ENCODE data around the gene TSBP1.

Gene TSBP1, protein sequence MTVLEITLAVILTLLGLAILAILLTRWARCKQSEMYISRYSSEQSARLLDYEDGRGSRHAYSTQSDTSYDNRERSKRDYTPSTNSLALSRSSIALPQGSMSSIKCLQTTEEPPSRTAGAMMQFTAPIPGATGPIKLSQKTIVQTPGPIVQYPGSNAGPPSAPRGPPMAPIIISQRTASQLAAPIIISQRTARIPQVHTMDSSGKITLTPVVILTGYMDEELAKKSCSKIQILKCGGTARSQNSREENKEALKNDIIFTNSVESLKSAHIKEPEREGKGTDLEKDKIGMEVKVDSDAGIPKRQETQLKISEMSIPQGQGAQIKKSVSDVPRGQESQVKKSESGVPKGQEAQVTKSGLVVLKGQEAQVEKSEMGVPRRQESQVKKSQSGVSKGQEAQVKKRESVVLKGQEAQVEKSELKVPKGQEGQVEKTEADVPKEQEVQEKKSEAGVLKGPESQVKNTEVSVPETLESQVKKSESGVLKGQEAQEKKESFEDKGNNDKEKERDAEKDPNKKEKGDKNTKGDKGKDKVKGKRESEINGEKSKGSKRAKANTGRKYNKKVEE

GRCh38 chr6:32371803-32372202, at the start of gene TSBP1:
TSS of gene TSBP1 (minus strand) at chr6:32371903. CDS start at chr6:32371706, 197 bp downstream.
- DNase-seq (ENCODE audit: low spot score): no peak

DNA sequence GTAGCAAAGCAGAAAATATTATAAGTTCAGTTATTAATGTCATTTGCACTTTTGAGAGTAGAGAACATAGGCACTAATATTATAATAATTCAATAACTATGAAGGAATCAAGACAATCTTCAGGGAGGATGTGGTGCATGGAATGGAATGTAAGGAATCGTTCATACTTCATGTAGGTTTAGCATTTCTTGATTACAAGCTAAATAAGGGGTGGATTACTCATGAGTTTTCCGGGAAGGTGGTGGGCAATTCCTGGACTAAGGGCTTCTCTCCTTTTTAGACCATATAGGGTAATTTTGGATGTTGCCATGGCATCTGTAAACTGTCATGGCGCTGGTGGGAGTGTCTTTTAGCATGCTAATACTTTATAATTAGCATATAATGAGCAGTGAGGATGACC, 44.3 kb upstream of the TSBP1 start:
- DNase-seq (ENCODE audit: low spot score): no peak

GRCh38 chr6:32415521-32416019, 43.9 kb upstream of the TSBP1 start:
- peak; percentile 39 for DNase-seq (ENCODE audit: low spot score)

DNA sequence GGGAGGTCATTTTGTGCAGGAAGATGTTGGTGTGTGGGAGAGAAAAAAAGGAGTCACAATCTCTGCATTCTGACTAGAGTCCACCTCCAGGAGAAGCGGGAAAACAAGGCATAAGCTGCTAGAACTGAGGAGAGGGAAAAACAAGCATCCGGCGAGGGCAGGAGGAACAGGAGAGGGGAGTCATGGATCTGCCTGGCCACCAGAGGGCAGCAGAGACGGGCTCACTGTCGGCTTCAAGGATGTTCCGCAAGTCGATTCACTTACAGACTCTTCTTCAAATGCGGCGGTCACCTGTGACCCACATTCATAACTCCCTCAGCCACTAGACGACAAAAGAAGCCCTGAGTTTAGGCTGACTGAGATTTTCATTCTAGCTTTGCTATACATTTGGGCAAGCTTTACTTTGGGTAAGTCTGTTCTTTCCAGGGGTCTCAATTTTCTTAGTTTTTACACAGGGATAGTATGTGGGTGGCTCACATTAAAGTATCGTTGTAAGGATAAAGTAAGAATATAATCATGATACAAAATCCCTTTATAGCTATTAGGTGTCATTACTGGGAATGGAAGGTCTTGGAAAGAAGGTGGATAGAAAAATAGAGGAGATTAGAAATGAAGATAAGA, 41.8 kb upstream of the TSBP1 start:
- peak; percentile 42 for DNase-seq (ENCODE audit: low spot score)

GRCh38 chr6:32411566-32412327, 40.0 kb upstream of the TSBP1 start:
- no peak for DNase-seq (ENCODE audit: low spot score)

DNA sequence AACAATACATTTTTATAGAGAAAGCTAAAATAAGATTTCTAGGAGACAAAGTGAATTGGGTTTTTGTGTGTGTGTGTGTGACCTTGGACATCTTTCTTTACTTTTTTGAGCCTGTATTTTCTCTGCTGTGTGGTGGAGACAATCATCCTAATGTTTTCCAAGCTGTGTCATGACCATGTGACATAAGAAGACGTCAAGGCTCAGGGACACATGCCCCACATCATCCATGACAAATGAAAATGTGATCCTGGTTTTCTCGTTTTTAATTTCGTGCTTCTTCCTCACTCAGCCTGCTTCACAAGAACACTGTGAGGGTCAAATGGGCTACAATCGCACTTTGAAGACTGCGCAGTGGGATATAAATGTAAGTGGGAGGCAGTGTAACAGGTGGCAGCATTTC, 39.2 kb upstream of the TSBP1 start:
- DNase-seq (ENCODE audit: low spot score): no peak

DNA sequence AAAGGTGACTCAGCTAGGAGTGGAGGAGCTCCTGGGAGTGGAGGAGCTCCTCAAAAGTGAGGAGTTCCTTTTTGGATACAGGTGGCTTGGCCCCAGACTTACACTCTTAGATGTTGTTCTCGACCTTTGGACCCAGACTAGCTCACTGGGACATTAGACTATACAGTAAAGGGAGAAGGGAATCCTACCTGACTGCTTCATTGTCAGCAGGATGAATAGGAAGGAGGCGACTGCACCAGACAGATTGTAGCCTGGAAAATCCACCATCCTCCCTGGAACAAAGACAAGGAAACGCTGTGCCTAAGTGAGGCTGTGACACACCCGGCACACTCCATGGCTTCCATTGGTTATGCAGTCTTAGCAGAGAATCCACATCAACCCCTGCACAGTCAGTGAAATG, 35.2 kb upstream of the TSBP1 start, which contains the start of gene BTNL2:
Gene BTNL2, minus strand, starts transcription at position 325 of the 400 bp plus-strand sequence. Its CDS starts 58 bp downstream, at position 267.
- no peak for DNase-seq (ENCODE audit: low spot score)

- no peak for DNase-seq (ENCODE audit: low spot score)
Measured at GRCh38 chr6:32406197-32406596, 34.5 kb upstream of the TSBP1 start.

DNA sequence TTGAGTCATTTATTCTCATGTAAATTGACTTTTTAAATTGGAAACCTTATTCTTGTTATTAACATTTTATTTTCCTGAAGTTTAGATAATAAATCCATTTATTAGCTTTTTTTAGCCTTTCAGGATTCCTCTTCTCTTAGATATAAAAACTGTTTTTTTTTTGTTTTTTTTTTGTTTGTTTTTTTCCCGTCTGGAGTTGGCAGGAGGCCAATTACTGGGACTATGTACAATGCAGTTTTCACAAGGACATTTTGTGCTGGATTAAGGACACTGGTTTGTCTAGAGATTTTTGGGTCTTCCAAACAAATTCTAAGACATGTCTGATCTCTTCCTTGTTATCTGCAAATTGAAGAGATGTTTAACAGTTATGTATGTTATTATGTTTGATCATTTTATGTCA, 34.0 kb upstream of the TSBP1 start:
- no peak for DNase-seq (ENCODE audit: low spot score)

- no peak for DNase-seq (ENCODE audit: low spot score)
Measured at GRCh38 chr6:32402812-32403211, 31.1 kb upstream of the TSBP1 start.

DNA sequence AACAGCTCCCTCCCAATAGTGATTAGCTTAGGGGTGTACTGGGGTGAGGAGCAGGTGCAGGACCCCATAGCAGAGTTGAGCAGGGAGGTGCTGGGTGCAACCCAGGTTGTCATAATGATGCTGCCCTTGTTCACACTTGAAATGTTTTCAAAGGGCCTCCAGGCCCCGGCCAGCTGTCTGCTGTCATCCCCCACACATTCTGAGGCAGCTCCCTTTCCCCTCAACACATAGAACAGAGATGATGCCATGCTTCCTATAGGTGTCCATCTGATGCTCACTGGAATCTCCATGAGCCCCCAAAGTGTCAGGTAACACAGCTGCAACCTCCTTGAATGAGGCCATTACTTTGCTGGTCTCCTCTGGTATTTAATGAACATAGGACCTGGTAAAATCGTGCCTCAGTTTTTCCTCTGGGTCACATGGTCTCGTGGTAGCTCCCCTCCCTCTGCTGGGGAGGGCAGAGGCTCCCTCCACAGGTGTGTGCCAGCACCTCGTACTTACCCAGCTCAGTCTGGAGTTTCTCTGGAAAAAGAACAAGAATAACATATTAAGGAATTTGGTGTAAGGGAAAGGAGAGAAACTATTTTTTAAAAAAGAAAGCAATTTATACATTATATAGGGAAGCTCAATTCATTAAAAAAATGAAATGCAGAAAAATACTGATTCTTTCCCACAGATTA, 29.7 kb upstream of the TSBP1 start:
- no peak for DNase-seq (ENCODE audit: low spot score)

DNA sequence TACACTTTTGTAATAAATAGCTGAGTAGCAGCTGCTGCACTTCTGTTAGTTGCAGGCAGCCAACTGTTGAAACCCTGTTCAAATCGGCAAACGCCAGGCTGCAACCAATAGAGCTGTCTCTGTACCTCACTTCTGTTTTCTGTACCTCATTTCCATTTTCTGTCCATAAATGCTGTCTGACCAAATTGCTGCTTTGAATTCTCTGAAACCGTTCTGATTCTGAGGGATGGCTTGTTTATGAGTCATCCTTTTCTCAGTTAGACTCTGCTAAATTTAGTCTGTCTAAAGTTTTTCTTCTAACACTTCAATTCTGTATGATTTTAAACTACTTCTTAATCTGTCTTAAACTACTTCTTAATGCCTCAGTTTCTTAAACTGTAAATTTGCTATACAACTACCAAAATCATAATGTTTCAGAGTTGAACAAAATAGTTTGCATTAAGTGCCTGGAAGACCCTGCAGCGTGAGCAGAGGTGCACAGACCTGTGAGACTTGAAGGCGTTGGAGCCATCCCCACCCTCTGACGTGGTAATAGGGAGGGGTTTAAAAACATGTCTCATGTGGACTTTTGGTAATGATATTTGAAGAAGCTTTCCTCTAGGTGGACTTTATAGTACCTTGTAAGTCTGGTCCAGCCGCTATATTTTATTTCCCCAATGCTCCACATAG, 25.7 kb upstream of the TSBP1 start:
- no peak for DNase-seq (ENCODE audit: low spot score)

DNA sequence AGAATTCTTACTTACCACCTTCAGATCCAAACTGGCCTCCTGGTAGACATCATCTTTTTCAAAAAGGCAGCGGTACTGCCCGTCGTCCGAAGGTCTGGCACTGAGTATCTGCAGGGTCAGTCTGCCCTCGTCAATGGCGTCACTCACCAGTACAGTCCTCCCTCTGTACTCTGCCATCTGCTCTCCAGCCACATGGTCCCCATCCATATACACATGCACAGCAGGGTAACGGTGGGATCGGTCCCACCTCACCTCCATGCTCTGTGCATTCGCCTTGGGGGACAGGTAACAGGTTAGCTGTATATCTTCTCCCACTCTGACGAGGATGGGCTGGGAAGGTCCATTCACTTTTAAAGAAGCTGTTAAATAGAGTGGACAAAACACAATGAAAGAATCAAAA, 24.3 kb upstream of the TSBP1 start:
- DNase-seq (ENCODE audit: low spot score): no peak

DNA sequence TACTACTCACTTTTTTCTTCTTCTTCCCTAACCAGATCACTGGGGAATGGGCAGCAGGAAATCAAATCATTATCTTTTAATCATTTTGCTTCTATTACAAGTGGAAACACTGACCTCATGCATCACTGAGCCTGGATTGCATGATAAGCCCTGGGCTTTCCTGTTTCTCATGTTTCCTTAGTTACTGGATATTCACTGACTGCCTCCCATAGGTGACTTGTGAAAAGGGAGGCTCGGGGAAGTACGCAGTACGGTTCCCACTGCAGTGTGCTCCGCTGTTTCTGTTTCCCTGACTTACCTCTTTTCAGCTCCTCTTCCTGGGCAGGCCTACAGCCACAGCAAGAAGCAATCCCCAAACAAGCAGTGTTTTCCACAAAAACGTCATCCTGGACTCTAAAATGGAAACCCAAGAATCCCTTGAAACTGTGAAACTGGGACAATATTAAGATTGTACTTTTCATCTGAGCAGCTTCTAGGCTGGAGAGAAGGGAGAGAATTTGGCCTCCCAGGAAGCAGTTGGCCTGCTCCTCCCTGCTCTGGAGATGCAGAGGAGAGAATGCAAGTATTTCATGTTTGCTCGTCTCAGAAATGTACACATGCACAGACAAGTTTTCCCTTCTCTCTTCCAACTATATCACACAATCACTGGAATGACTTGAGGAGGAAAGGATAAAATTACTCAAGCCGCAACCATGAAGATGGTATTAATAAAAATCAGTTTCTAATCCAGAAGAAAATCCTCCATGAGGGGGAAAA, 22.1 kb upstream of the TSBP1 start:
- no peak for DNase-seq (ENCODE audit: low spot score)

- no peak for DNase-seq (ENCODE audit: low spot score)
Measured at GRCh38 chr6:32391505-32391904, 19.8 kb upstream of the TSBP1 start.

- no peak for DNase-seq (ENCODE audit: low spot score)
Measured at GRCh38 chr6:32387589-32388340, 16.1 kb upstream of the TSBP1 start.

DNA sequence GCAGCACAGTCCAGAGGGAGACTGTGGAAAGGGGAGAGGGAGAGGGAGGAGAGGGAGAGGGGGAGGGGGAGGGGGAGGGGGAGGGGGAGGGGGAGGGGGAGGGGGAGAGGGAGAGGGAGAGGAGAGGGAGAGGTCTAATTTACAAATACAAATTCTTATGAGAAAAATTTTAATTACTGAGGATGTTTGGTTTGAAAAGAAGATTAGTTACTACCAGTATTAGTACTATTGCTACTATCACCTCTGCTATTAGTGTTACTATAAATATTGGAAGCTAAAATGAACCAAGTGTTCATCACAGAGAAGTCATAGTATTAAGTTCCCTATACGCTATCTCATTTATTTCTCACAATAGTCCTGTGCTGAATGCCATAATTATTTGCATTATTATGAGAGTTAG, 14.3 kb upstream of the TSBP1 start:
- DNase-seq (ENCODE audit: low spot score): no peak

DNA sequence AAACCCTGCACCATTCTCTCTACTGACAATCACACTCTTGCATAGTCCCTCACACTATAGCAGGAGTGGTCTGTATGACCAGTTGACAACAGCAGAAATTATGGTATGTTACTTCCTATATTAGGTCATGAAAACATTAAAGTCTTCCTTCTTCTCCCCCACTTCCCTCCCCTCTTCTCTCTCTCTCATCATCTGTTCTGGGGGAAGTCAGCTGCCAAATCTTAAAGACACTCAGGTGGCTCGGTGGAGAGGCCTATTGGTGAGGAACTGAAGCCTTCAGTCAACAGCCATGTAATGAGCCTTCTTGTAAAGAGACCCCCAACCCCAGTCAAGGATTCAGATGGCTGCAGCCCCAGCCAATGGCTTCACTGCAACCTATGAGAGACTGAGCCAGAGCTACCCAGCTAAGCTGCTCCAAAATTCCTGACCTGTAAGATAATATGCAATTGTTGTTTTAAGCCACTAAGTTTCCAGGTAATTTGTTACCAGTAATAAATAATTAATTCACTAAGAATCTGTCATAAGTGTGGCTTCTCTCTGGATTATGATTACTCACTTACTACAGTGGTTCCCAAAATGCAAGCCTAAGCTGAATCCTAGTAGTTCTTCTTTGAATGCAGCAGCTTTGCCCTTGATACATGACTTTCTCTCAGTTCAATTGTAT, 11.2 kb upstream of the TSBP1 start:
- DNase-seq (ENCODE audit: low spot score): no peak

GRCh38 chr6:32379545-32379944, 7.8 kb upstream of the TSBP1 start:
- DNase-seq (ENCODE audit: low spot score): no peak

Measured in putamen (tissue), 1 donor.